Tibial nerve (tissue), 4 donors: ENCODE data around the gene ANAPC10.

Experiments used
- EP300 ChIP-seq, 2 donors: sonication (generic); formaldehyde crosslinking; IDR thresholded peaks; one replicate each; pipeline ENCODE4 v1.6.1; 2017; ENCODE audit warnings: antibody characterized with exemption in 2 of 2, mild to moderate bottlenecking in 1 of 2
- POLR2A ChIP-seq, 2 donors: fragments of 450-650 bp; IDR thresholded peaks; one replicate each; pipeline ENCODE4 v1.6.1; 2017; ENCODE audit warnings: antibody characterized with exemption in 2 of 2, mild to moderate bottlenecking in 2 of 2, moderate library complexity in 2 of 2
- TF ChIP-seq, protein P1 (sequence below), 5 experiments: fragments of 200-600 bp in 3 of 5; fragments of 450-650 bp in 2 of 5; sonication (generic) in 3 of 5; IDR thresholded peaks; one replicate each; pipeline ENCODE4 v1.5.1; 2016 to 2019; ENCODE audit warnings: antibody characterized with exemption in 5 of 5, mild to moderate bottlenecking in 3 of 5, moderate library complexity in 2 of 5

DNA sequence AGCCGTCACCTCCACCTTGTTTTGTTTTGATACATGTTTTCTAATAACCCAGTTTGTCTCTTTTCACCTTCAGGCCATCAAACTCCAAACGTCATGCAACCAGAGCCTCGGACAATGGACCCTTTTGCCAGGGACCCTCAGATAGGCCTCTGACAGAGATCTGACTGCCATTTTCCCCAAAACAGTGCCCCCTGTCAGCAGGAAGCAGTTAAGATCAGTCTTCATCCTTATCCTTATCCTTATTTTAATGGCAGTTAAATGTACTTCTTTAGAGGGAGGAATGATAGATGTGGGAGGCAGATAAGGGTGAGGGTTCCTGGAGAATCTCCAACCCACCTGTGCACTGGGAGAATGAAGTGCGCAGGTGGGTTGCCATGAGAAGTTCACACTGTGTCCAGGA is 135.7 kb downstream of the ANAPC10 start:
- no peak for TF ChIP-seq POLR2A (IDR thresholded peaks at IDR 0.05)
- TF ChIP-seq, protein P1, sequence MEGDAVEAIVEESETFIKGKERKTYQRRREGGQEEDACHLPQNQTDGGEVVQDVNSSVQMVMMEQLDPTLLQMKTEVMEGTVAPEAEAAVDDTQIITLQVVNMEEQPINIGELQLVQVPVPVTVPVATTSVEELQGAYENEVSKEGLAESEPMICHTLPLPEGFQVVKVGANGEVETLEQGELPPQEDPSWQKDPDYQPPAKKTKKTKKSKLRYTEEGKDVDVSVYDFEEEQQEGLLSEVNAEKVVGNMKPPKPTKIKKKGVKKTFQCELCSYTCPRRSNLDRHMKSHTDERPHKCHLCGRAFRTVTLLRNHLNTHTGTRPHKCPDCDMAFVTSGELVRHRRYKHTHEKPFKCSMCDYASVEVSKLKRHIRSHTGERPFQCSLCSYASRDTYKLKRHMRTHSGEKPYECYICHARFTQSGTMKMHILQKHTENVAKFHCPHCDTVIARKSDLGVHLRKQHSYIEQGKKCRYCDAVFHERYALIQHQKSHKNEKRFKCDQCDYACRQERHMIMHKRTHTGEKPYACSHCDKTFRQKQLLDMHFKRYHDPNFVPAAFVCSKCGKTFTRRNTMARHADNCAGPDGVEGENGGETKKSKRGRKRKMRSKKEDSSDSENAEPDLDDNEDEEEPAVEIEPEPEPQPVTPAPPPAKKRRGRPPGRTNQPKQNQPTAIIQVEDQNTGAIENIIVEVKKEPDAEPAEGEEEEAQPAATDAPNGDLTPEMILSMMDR (IDR thresholded peaks at IDR 0.05): no peak
- no peak for TF ChIP-seq EP300 (IDR thresholded peaks at IDR 0.05)
